ENCODE measurements around the gene KCNQ2.

The KCNQ2 gene

GRCh38 chr20:63414720-63415430 is 57.6 kb downstream of the KCNQ2 start:
- TF ChIP-seq EP300 (IDR thresholded peaks at IDR 0.05; ENCODE audit: borderline replicate concordance) (no peak), MAX (IDR thresholded peaks at IDR 0.05) (no peak), USF1 (IDR thresholded peaks at IDR 0.05) (no peak), REST (IDR thresholded peaks at IDR 0.05; ENCODE audit: low read depth) (no peak), TAF1 (IDR thresholded peaks at IDR 0.05; ENCODE audit: low read depth) (no peak), TCF12 (IDR thresholded peaks at IDR 0.05; ENCODE audit: low read depth) (no peak)

GRCh38 chr20:63413963-63414684 is 58.3 kb downstream of the KCNQ2 start:
- no peak for TF ChIP-seq ZBTB7A (IDR thresholded peaks at IDR 0.05; ENCODE audit: low read depth)
- TF ChIP-seq REST (IDR thresholded peaks at IDR 0.05; ENCODE audit: low read depth): 0 out of 2 replicates have a peak, but pooled peaks have one; percentile 15

- TF ChIP-seq RAD21 (IDR thresholded peaks at IDR 0.05; ENCODE audit: low read depth) (no peak), EP300 (IDR thresholded peaks at IDR 0.05; ENCODE audit: borderline replicate concordance) (no peak), TEAD4 (IDR thresholded peaks at IDR 0.05) (no peak), TCF12 (IDR thresholded peaks at IDR 0.05; ENCODE audit: low read depth) (no peak), NFIC (IDR thresholded peaks at IDR 0.05) (no peak), CREB1 (IDR thresholded peaks at IDR 0.05; ENCODE audit: low read depth) (no peak), FOXM1 (IDR thresholded peaks at IDR 0.05; ENCODE audit: borderline replicate concordance, low read depth) (no peak), YY1 (IDR thresholded peaks at IDR 0.05; ENCODE audit: low read depth) (no peak), TAF1 (IDR thresholded peaks at IDR 0.05; ENCODE audit: low read depth) (no peak), CEBPB (IDR thresholded peaks at IDR 0.05) (no peak), MAX (IDR thresholded peaks at IDR 0.05) (no peak), ZBTB7A (IDR thresholded peaks at IDR 0.05; ENCODE audit: low read depth) (no peak), REST (IDR thresholded peaks at IDR 0.05; ENCODE audit: low read depth) (no peak), USF1 (IDR thresholded peaks at IDR 0.05) (no peak), EGR1 (IDR thresholded peaks at IDR 0.05) (no peak)
These were observed 59.1 kb downstream of the KCNQ2 start for GRCh38 chr20:63413323-63413722.

- TF ChIP-seq CEBPB (IDR thresholded peaks at IDR 0.05) (no peak), TAF1 (IDR thresholded peaks at IDR 0.05; ENCODE audit: low read depth) (no peak), YY1 (IDR thresholded peaks at IDR 0.05; ENCODE audit: low read depth) (no peak), ZBTB7A (IDR thresholded peaks at IDR 0.05; ENCODE audit: low read depth) (no peak), TCF12 (IDR thresholded peaks at IDR 0.05; ENCODE audit: low read depth) (no peak), NFIC (IDR thresholded peaks at IDR 0.05) (no peak), EP300 (IDR thresholded peaks at IDR 0.05; ENCODE audit: borderline replicate concordance) (no peak)
These were observed 59.6 kb downstream of the KCNQ2 start for GRCh38 chr20:63412889-63413288.
